Gastrocnemius medialis (tissue), 4 donors: ENCODE measurements around the gene NACC1.

ENCODE experiments used
- CTCF ChIP-seq, 5 experiments: fragments of 450-650 bp in 3 of 5; fragments of 200-600 bp in 2 of 5; sonication (generic) in 2 of 5; IDR thresholded peaks in 4 of 5; conservative IDR thresholded peaks in 1 of 5; 1 replicate in 4 of 5; 2 replicates in 1 of 5; pipeline ENCODE4 v1.5.1; 2016 to 2019; ENCODE audit warnings: antibody characterized with exemption in 5 of 5, mild to moderate bottlenecking in 3 of 5, moderate library complexity in 3 of 5
- POLR2A ChIP-seq, 2 donors: fragments of 450-650 bp; IDR thresholded peaks; one replicate each; pipeline ENCODE4 v1.6.1; 2017; ENCODE audit warnings: antibody characterized with exemption in 2 of 2, mild to moderate bottlenecking in 2 of 2, moderate library complexity in 2 of 2

- no peak for TF ChIP-seq CTCF (IDR thresholded peaks at IDR 0.05 in 4 of 5, conservative IDR thresholded peaks at IDR 0.05 in 1 of 5)
- no peak for TF ChIP-seq POLR2A (IDR thresholded peaks at IDR 0.05)
These were observed 54.5 kb downstream of the NACC1 start for GRCh38 chr19:13172346-13173138.
